SJSA1 (cell line): ENCODE results near the gene CTXND1. TPM values are rescaled to one million over a fixed set of nuclear protein-coding genes. Genes with fewer than 3 reads are reported as not detected.

ENCODE experiments used
- DNase-seq, 2 experiments: peaks; one replicate each; pipeline ENCODE4 v3.0.0-alpha.2; 2015 to 2020; ENCODE audit warnings: low spot score in 2 of 2, low read depth in 1 of 2
- H3K27ac ChIP-seq: fragments of 250-450 bp; sonication (Bioruptor Pico); 2 replicates; pipeline ENCODE4 v1.5.1; 2020; ENCODE audit warnings: mild to moderate bottlenecking, moderate library complexity
- H3K27me3 ChIP-seq: fragments of 250-450 bp; sonication (Bioruptor Pico); replicated peaks from 2 replicates; pipeline ENCODE4 v1.5.1; 2020; ENCODE audit warnings: mild to moderate bottlenecking, moderate library complexity
- H3K36me3 ChIP-seq: fragments of 250-450 bp; sonication (Bioruptor Pico); 2 replicates; pipeline ENCODE4 v1.5.1; 2020; ENCODE audit warnings: mild to moderate bottlenecking
- H3K4me1 ChIP-seq: fragments of 250-450 bp; sonication (Bioruptor Pico); replicated peaks from 2 replicates; pipeline ENCODE4 v1.6.1; 2021; ENCODE audit warnings: mild to moderate bottlenecking
- H3K4me3 ChIP-seq: fragments of 250-450 bp; sonication (Bioruptor Pico); 2 replicates; pipeline ENCODE4 v1.5.1; 2020; ENCODE audit warnings: mild to moderate bottlenecking
- H3K9me3 ChIP-seq: fragments of 250-450 bp; sonication (Bioruptor Pico); replicated peaks from 2 replicates; pipeline ENCODE4 v1.5.1; 2020; ENCODE audit warnings: mild to moderate bottlenecking
- total RNA-seq: library from RNA; depleted of rRNA; stranded (reverse); fragments of >200 nt; shearing (Covaris generic); gene quantifications from 2 replicates; pipeline ENCODE4 v1.2.3, GENCODE V29; 2014

CTXND1 gene
- total RNA-seq, 1 experiment from 2014 or later, result not detected

GRCh38 chr15:80179025-80179759, 72.8 kb downstream of the CTXND1 start:
- peak; percentile 69 for DNase-seq
- Histone ChIP-seq H3K4me1 (peaks cover 21% of the 10 kb centered on the region), H3K27me3 (no peaks in the 10 kb centered on the region), H3K9me3 (no peaks in the 10 kb centered on the region), H3K36me3 (peaks cover 35% of the 10 kb centered on the region), H3K4me3 (no peak overlapping the region), H3K27ac (peak overlapping the region; percentile 50)

- H3K36me3 ChIP-seq, result peaks cover 32% of the 10 kb centered on the region
Observed at GRCh38 chr15:80177156-80177555, 74.9 kb downstream of the CTXND1 start.

GRCh38 chr15:80176443-80176842, 75.6 kb downstream of the CTXND1 start:
- DNase-seq, result no peak
- H3K4me1 ChIP-seq, result peaks cover 14% of the 10 kb centered on the region
- no peak overlapping the region for H3K4me3 ChIP-seq
- peaks cover 34% of the 10 kb centered on the region for H3K36me3 ChIP-seq
- H3K27ac ChIP-seq, result no peak overlapping the region
- H3K27me3 ChIP-seq, result no peaks in the 10 kb centered on the region
- H3K9me3 ChIP-seq, result no peaks in the 10 kb centered on the region

More at GRCh38 chr15:80177156-80177555, 74.9 kb downstream of the CTXND1 start:
- Histone ChIP-seq H3K27ac (no peak overlapping the region), H3K27me3 (no peaks in the 10 kb centered on the region), H3K9me3 (no peaks in the 10 kb centered on the region), H3K4me3 (no peak overlapping the region), H3K4me1 (peaks cover 14% of the 10 kb centered on the region)
- DNase-seq, result no peak

GRCh38 chr15:80175436-80175835, 76.6 kb downstream of the CTXND1 start:
- no peaks in the 10 kb centered on the region for H3K9me3 ChIP-seq

GRCh38 chr15:80174017-80174746, 77.8 kb downstream of the CTXND1 start:
- no peak for DNase-seq
- no peak overlapping the region for H3K27ac ChIP-seq
- H3K4me1 ChIP-seq, result peaks cover 6% of the 10 kb centered on the region
- H3K36me3 ChIP-seq, result peaks cover 20% of the 10 kb centered on the region
- no peaks in the 10 kb centered on the region for H3K27me3 ChIP-seq
- H3K9me3 ChIP-seq, result no peaks in the 10 kb centered on the region
- no peak overlapping the region for H3K4me3 ChIP-seq

More at GRCh38 chr15:80175436-80175835, 76.6 kb downstream of the CTXND1 start:
- peaks cover 27% of the 10 kb centered on the region for H3K36me3 ChIP-seq
- DNase-seq, result no peak
- H3K4me1 ChIP-seq, result peaks cover 14% of the 10 kb centered on the region
- H3K27ac ChIP-seq, result no peak overlapping the region
- H3K27me3 ChIP-seq, result no peaks in the 10 kb centered on the region
- no peak overlapping the region for H3K4me3 ChIP-seq

GRCh38 chr15:80173022-80173759, 78.8 kb downstream of the CTXND1 start:
- no peaks in the 10 kb centered on the region for H3K4me1 ChIP-seq
- no peak overlapping the region for H3K4me3 ChIP-seq
- H3K36me3 ChIP-seq, result peaks cover 20% of the 10 kb centered on the region
- H3K9me3 ChIP-seq, result no peaks in the 10 kb centered on the region
- no peak overlapping the region for H3K27ac ChIP-seq
- DNase-seq, result no peak
- H3K27me3 ChIP-seq, result no peaks in the 10 kb centered on the region

- no peak overlapping the region for H3K4me3 ChIP-seq
- no peak for DNase-seq
- H3K27me3 ChIP-seq, result no peaks in the 10 kb centered on the region
- peaks cover 14% of the 10 kb centered on the region for H3K36me3 ChIP-seq
- no peak overlapping the region for H3K27ac ChIP-seq
- H3K4me1 ChIP-seq, result no peaks in the 10 kb centered on the region
- H3K9me3 ChIP-seq, result no peaks in the 10 kb centered on the region
Observed at GRCh38 chr15:80172401-80172800, 79.6 kb downstream of the CTXND1 start.

GRCh38 chr15:80171787-80172186, 80.2 kb downstream of the CTXND1 start:
- Histone ChIP-seq H3K36me3 (peaks cover 10% of the 10 kb centered on the region), H3K27me3 (no peaks in the 10 kb centered on the region), H3K4me1 (no peaks in the 10 kb centered on the region), H3K27ac (no peak overlapping the region), H3K9me3 (no peaks in the 10 kb centered on the region), H3K4me3 (no peak overlapping the region)
- no peak for DNase-seq

GRCh38 chr15:80170596-80170995, 81.4 kb downstream of the CTXND1 start:
- no peaks in the 10 kb centered on the region for H3K4me1 ChIP-seq
- H3K36me3 ChIP-seq, result peaks cover 9% of the 10 kb centered on the region; the same call in 1 of the 2 replicates
- no peaks in the 10 kb centered on the region for H3K9me3 ChIP-seq

GRCh38 chr15:80169768-80170357, 82.2 kb downstream of the CTXND1 start:
- Histone ChIP-seq H3K27ac (no peak overlapping the region), H3K9me3 (no peaks in the 10 kb centered on the region), H3K36me3 (peaks cover 2% of the 10 kb centered on the region; the same call in 1 of the 2 replicates), H3K4me1 (no peaks in the 10 kb centered on the region), H3K4me3 (no peak overlapping the region), H3K27me3 (no peaks in the 10 kb centered on the region)
- no peak for DNase-seq

More at GRCh38 chr15:80170596-80170995, 81.4 kb downstream of the CTXND1 start:
- DNase-seq, result no peak
- H3K4me3 ChIP-seq, result no peak overlapping the region
- no peaks in the 10 kb centered on the region for H3K27me3 ChIP-seq
- H3K27ac ChIP-seq, result no peak overlapping the region

GRCh38 chr15:80168421-80168820, 83.6 kb downstream of the CTXND1 start:
- Histone ChIP-seq H3K9me3 (no peaks in the 10 kb centered on the region), H3K27me3 (no peaks in the 10 kb centered on the region), H3K4me1 (no peaks in the 10 kb centered on the region), H3K27ac (no peak overlapping the region), H3K4me3 (no peak overlapping the region), H3K36me3 (0 out of 2 replicates have a peak, but pooled peaks cover 5% of the 10 kb centered on the region)
- no peak for DNase-seq

GRCh38 chr15:80167936-80168335, 84.1 kb downstream of the CTXND1 start:
- H3K4me1 ChIP-seq, result no peaks in the 10 kb centered on the region
- no peak overlapping the region for H3K4me3 ChIP-seq
- H3K27ac ChIP-seq, result no peak overlapping the region
- no peaks in the 10 kb centered on the region for H3K9me3 ChIP-seq
- H3K36me3 ChIP-seq, result peaks cover 5% of the 10 kb centered on the region; the same call in 1 of the 2 replicates
- DNase-seq, result no peak
- H3K27me3 ChIP-seq, result no peaks in the 10 kb centered on the region

GRCh38 chr15:80163897-80164296, 88.1 kb downstream of the CTXND1 start:
- Histone ChIP-seq H3K27me3 (no peaks in the 10 kb centered on the region), H3K36me3 (peaks cover 21% of the 10 kb centered on the region), H3K9me3 (no peaks in the 10 kb centered on the region), H3K27ac (no peak overlapping the region), H3K4me1 (peaks cover 9% of the 10 kb centered on the region), H3K4me3 (no peak overlapping the region)
- no peak for DNase-seq
